Measurements from ENCODE around the gene PI4KB.

GRCh38 chr1:151311589-151312331, 15.5 kb downstream of the PI4KB start:
- TF ChIP-seq CTCF (conservative IDR thresholded peaks at IDR 0.05): no peak
- TF ChIP-seq EZH2 (IDR thresholded peaks at IDR 0.05; ENCODE audit: low read depth): no peak

All from PC-9 (cell line).